ENCODE measurements around the gene DEDD2. TPM values are rescaled to one million over a fixed set of nuclear protein-coding genes. Genes with fewer than 3 reads are reported as not detected.

The DEDD2 gene
- total RNA-seq, 1 experiment from 2014 or later, result 45.6 TPM

- Histone ChIP-seq H3K27me3 (ENCODE audit: insufficient read depth, low read depth) (no peaks in the 10 kb centered on the region), H3K9me2 (ENCODE audit: insufficient read depth) (no peaks in the 10 kb centered on the region), H3K4me1 (replicated peaks; ENCODE audit: insufficient read depth) (peaks cover 17% of the 10 kb centered on the region), H3K36me3 (ENCODE audit: low read depth) (no peaks in the 10 kb centered on the region), H3F3A (ENCODE audit: insufficient read depth, low read depth) (peaks cover 19% of the 10 kb centered on the region), H3K4me2 (peak within 1 kb of the TSS; percentile 100), H4K20me1 (ENCODE audit: insufficient read depth) (no peaks in the 10 kb centered on the region; the same call in 1 of the 2 replicates), H3K27ac (peak within 1 kb of the TSS; percentile 35), H3K9me3 (ENCODE audit: insufficient read depth, low read depth) (no peaks in the 10 kb centered on the region), H3K4me3 (peak within 1 kb of the TSS; percentile 88), H3K79me2 (ENCODE audit: low read depth) (peaks cover 42% of the 10 kb centered on the region), H2AFZ (peak within 1 kb of the TSS; percentile 78)
- ChIA-PET POLR2A (ENCODE audit: unreplicated experiment) (interaction anchor here (0.5 to 1.6 kb wide), 14 partner anchors 13 to 1058 kb away, joined by 3 to 16 read pairs (median 4); no protein-coding TSS in a partner anchor), CTCF (interaction anchor here (0.6 to 1.1 kb wide), 4 partner anchors 36 to 199 kb away, joined by 3 to 6 read pairs (median 4); no protein-coding TSS in a partner anchor)
- intact Hi-C loops (cut with micrococcal nuclease; ENCODE audit: unreplicated experiment), result loop anchor here (1.0 to 5.0 kb wide), 11 partner anchors 22 to 190 kb away; partner anchors contain the start of genes MEGF8, PAFAH1B3, PRR19 and ZNF526
- DNase-seq, result peak; percentile 97 to 99
- no peak for TF ChIP-seq CTCF (conservative IDR thresholded peaks at IDR 0.05)
- no peak for TF ChIP-seq EZH2 (IDR thresholded peaks at IDR 0.05; ENCODE audit: low read depth)
- BruUV-seq (replicated peaks), result no TSS peak
These were observed 25.3 kb upstream of the DEDD2 start, which contains the start of gene GSK3A for GRCh38 chr19:42242512-42243409. Gene GSK3A (minus strand): TSS chr19:42242602. CDS start chr19:42242465, 137 bp downstream.

GRCh38 chr19:42242069-42242511 is 24.6 kb upstream of the DEDD2 start:
- no peaks in the 10 kb centered on the region for H3K9me3 ChIP-seq (ENCODE audit: insufficient read depth, low read depth)
- H3K4me1 ChIP-seq (replicated peaks; ENCODE audit: insufficient read depth), result peaks cover 17% of the 10 kb centered on the region
- H2AFZ ChIP-seq, result peak overlapping the region; percentile 68
- CTCF ChIA-PET, result interaction anchor here (0.6 kb wide), 1 partner anchor 155 kb away, joined by 3 read pairs; no protein-coding TSS in a partner anchor
- intact Hi-C loops (cut with micrococcal nuclease; ENCODE audit: unreplicated experiment), result loop anchor here (1.0 to 5.0 kb wide), 6 partner anchors 22 to 190 kb away; partner anchors contain the start of genes PAFAH1B3, PRR19 and ZNF526
- peak overlapping the region; percentile 88 for H3K4me3 ChIP-seq
- H3F3A ChIP-seq (ENCODE audit: insufficient read depth, low read depth), result peaks cover 16% of the 10 kb centered on the region
- no TSS peak for BruUV-seq (replicated peaks)
- H3K27me3 ChIP-seq (ENCODE audit: insufficient read depth, low read depth), result no peaks in the 10 kb centered on the region
- TF ChIP-seq EZH2 (IDR thresholded peaks at IDR 0.05; ENCODE audit: low read depth) (no peak), CTCF (conservative IDR thresholded peaks at IDR 0.05) (no peak)
- POLR2A ChIA-PET (ENCODE audit: unreplicated experiment), result interaction anchor here (0.7 to 1.0 kb wide), 3 partner anchors 28 to 178 kb away, joined by 3 to 7 read pairs (median 4); no protein-coding TSS in a partner anchor
- no peaks in the 10 kb centered on the region for H3K36me3 ChIP-seq (ENCODE audit: low read depth)
- peak overlapping the region; percentile 100 for H3K4me2 ChIP-seq
- no peaks in the 10 kb centered on the region; the same call in 1 of the 2 replicates for H4K20me1 ChIP-seq (ENCODE audit: insufficient read depth)
- peaks cover 42% of the 10 kb centered on the region for H3K79me2 ChIP-seq (ENCODE audit: low read depth)
- no peak overlapping the region; the same call in 1 of the 2 replicates for H3K27ac ChIP-seq
- no peaks in the 10 kb centered on the region for H3K9me2 ChIP-seq (ENCODE audit: insufficient read depth)
- DNase-seq, result no peak

DNA sequence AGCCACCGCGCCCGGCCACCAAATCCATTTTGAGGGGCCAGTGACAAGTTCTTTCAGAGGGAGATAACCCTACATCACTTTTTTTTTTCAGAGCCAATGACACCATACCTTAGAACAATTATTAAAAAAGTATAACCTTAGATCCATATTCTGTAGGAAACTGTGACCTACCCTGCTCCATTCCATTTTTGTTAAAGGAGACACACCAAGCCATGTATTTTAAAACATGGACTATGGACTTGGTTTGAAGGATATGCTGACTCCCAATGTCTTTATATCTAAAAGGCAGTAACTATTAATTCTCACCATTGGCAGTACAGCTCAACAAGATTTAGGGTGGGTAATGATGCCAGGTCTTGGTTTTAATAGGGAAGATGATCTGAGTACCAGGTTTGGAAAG is 23.8 kb upstream of the DEDD2 start:
- Histone ChIP-seq H4K20me1 (ENCODE audit: insufficient read depth) (no peaks in the 10 kb centered on the region), H3K79me2 (ENCODE audit: low read depth) (peaks cover 42% of the 10 kb centered on the region), H3K4me1 (replicated peaks; ENCODE audit: insufficient read depth) (peaks cover 17% of the 10 kb centered on the region), H3K27ac (no peak overlapping the region), H3K27me3 (ENCODE audit: insufficient read depth, low read depth) (no peaks in the 10 kb centered on the region), H3K9me2 (ENCODE audit: insufficient read depth) (no peaks in the 10 kb centered on the region), H3F3A (ENCODE audit: insufficient read depth, low read depth) (peaks cover 8% of the 10 kb centered on the region), H3K36me3 (ENCODE audit: low read depth) (no peaks in the 10 kb centered on the region), H3K9me3 (ENCODE audit: insufficient read depth, low read depth) (no peaks in the 10 kb centered on the region), H3K4me3 (peak overlapping the region; percentile 88), H3K4me2 (peak overlapping the region; percentile 100), H2AFZ (no peak overlapping the region)
- DNase-seq, result no peak
- ChIA-PET CTCF (no interaction called here), POLR2A (ENCODE audit: unreplicated experiment) (interaction anchor here (0.7 kb wide), 1 partner anchor 60 kb away, joined by 7 read pairs; no protein-coding TSS in a partner anchor)
- intact Hi-C loops (cut with micrococcal nuclease; ENCODE audit: unreplicated experiment), result loop anchor here (5.0 kb wide), 3 partner anchors 34 to 191 kb away; no protein-coding TSS in a partner anchor
- BruUV-seq (replicated peaks), result no TSS peak
- TF ChIP-seq CTCF (conservative IDR thresholded peaks at IDR 0.05) (no peak), EZH2 (IDR thresholded peaks at IDR 0.05; ENCODE audit: low read depth) (no peak)
